ENCODE data around the gene C1QL1. TPM values are rescaled to one million over a fixed set of nuclear protein-coding genes. Genes with fewer than 3 reads are reported as not detected.

The C1QL1 gene
- total and polyA plus RNA-seq, 9 donors: 0.20 to 6.0 (median 0.87) TPM; not detected in 3

DNA sequence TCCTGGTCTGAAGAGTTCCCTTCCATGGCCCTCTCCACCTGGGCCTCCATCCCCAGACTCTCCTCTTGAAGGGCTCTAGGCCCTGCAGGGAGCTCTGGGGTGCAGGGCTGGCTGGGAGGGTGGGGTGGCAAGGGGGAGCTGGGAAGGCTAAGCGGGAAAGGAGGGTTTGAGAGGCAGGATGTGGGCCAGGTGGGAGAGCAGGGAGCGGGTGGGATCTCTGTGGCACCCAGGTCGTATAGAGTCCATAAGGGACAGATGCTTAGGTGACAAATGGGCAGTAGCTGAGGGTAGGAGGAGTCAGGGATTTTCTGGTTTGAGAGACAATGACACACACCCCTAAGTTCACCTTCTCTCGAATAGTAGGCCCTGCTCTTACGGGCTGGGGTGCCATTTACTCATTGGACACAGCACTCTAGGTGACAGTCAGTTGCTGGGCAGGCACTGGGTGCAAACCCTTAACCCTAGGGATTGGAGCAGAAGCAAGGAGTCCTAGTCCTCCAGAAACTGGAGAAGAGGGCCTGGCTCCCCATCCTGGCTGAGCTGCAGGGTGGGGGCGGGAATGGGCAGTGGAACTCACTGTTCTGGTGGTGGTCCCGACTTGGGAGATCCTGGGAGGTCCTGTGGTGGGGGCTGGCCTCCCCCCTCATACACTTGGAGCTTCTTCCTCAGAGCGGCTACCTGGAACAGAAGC lies 35.9 kb downstream of the C1QL1 start:
- Histone ChIP-seq H3K27ac (no peak overlapping the region), H3K4me1 (ENCODE audit: insufficient read depth) (no peaks in the 10 kb centered on the region), H3K27me3 (no peaks in the 10 kb centered on the region), H3K4me3 (no peak overlapping the region), H3K9me3 (no peaks in the 10 kb centered on the region), H3K36me3 (no peaks in the 10 kb centered on the region)
- TF ChIP-seq EP300 (IDR thresholded peaks at IDR 0.05) (no peak), CTCF (IDR thresholded peaks at IDR 0.05) (no peak), POLR2A (IDR thresholded peaks at IDR 0.05) (no peak)
- DNase-seq: no peak
- intact Hi-C loops (cut with DNase I): no loop called here
- 87 to 91% (median 89%) methylated on average over 6 to 8 of the region's 8 CpGs for WGBS, 3 donors

GRCh38 chr17:44931376-44931775 lies 36.7 kb downstream of the C1QL1 start:
- Histone ChIP-seq H3K4me1 (ENCODE audit: insufficient read depth) (no peaks in the 10 kb centered on the region), H3K27me3 (no peaks in the 10 kb centered on the region), H3K4me3 (no peak overlapping the region), H3K36me3 (no peaks in the 10 kb centered on the region), H3K27ac (no peak overlapping the region), H3K9me3 (no peaks in the 10 kb centered on the region)
- WGBS, 3 donors: 90 to 94% (median 92%) methylated on average over 5 of the region's 5 CpGs
- DNase-seq: no peak
- intact Hi-C loops (cut with DNase I): no loop called here
- no peak for TF ChIP-seq POLR2A (IDR thresholded peaks at IDR 0.05)
- TF ChIP-seq CTCF (IDR thresholded peaks at IDR 0.05): no peak
- no peak for TF ChIP-seq EP300 (IDR thresholded peaks at IDR 0.05)

DNA sequence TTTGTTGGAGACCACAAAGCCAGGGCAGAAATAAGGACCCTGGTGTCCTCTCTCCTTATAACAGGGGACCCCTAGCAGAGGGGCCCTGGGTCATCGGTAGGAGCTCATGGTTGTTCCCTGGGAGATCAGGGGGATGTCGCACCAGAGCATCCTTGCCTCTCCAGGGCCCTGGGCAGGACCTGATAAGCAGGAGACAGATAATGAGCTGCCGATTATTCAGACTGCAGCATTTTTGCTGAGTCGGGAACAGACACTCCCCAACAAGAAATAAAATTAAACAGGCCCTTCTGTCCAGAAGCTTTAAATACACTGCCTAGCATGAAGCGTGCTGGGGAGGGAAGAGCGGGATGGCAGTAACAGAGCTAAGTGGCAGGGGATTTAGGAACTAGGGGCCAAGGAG lies 37.4 kb downstream of the C1QL1 start:
- no peaks in the 10 kb centered on the region for H3K9me3 ChIP-seq
- no peak for DNase-seq
- TF ChIP-seq CTCF (IDR thresholded peaks at IDR 0.05) (no peak), EP300 (IDR thresholded peaks at IDR 0.05) (no peak), POLR2A (IDR thresholded peaks at IDR 0.05) (no peak)
- intact Hi-C loops (cut with DNase I): no loop called here
- H3K4me3 ChIP-seq: no peak overlapping the region
- no peak overlapping the region for H3K27ac ChIP-seq
- H3K27me3 ChIP-seq: no peaks in the 10 kb centered on the region
- 66 to 72% (median 71%) methylated on average over 6 of the region's 6 CpGs for WGBS, 3 donors
- no peaks in the 10 kb centered on the region for H3K36me3 ChIP-seq
- H3K4me1 ChIP-seq (ENCODE audit: insufficient read depth): no peaks in the 10 kb centered on the region

GRCh38 chr17:44928950-44929720 lies 39.0 kb downstream of the C1QL1 start:
- Histone ChIP-seq H3K9me3 (no peaks in the 10 kb centered on the region), H3K4me3 (no peak overlapping the region), H3K27ac (no peak overlapping the region), H3K4me1 (ENCODE audit: insufficient read depth) (no peaks in the 10 kb centered on the region), H3K27me3 (no peaks in the 10 kb centered on the region), H3K36me3 (no peaks in the 10 kb centered on the region)
- intact Hi-C loops (cut with DNase I): loop anchor here in 1 of 4 donors (5.0 to 10.0 kb wide), 2 partner anchors 93 to 196 kb away; no protein-coding TSS in a partner anchor
- no peak for DNase-seq
- TF ChIP-seq EP300 (IDR thresholded peaks at IDR 0.05) (no peak), CTCF (IDR thresholded peaks at IDR 0.05) (no peak), POLR2A (IDR thresholded peaks at IDR 0.05) (no peak)
- 81 to 90% (median 89%) methylated on average over 7 of the region's 7 CpGs for WGBS, 3 donors

All from ovary (tissue), 9 donors.